A673 (cell line): ENCODE measurements around the gene VPS13C. TPM values are rescaled to one million over a fixed set of nuclear protein-coding genes. Genes with fewer than 3 reads are reported as not detected.

Source experiments
- BruUV-seq: library from RNA; stranded (reverse); fragments of 400-500 nt; replicated peaks from 2 replicates; lab custom pipeline; 2021; lab: Mats Ljungman, UMichigan
- CTCF ChIA-PET: fragments of 300-600 bp; sonication (Branson Sonifier 250); formaldehyde crosslinking; loops from one replicate; lab custom pipeline; 2022; ENCODE audit warnings: antibody characterized with exemption; lab: Charles Lee
- POLR2A ChIA-PET: fragments of 300-600 bp; sonication (Branson Sonifier 250); formaldehyde crosslinking; loops from one replicate; lab custom pipeline; 2022; ENCODE audit warnings: antibody characterized with exemption; ENCODE audit not compliant: low non-redundant PET; lab: Charles Lee
- DNase-seq: peaks from one replicate; pipeline ENCODE4 v3.0.0-alpha.2; 2015; ENCODE audit warnings: low spot score
- H3K27ac ChIP-seq: fragments of 200-600 bp; sonication (generic); 2 replicates; pipeline ENCODE4 v1.5.1; 2016; ENCODE audit warnings: mixed run types, low read depth, mild to moderate bottlenecking, mixed read lengths, antibody characterized with exemption, low read length; ENCODE audit not compliant: poor library complexity, severe bottlenecking
- H3K27me3 ChIP-seq: fragments of 200-600 bp; sonication (generic); replicated peaks from 2 replicates; pipeline ENCODE4 v1.6.1; 2017; ENCODE audit warnings: mixed run types, low read depth, mild to moderate bottlenecking, mixed read lengths, antibody characterized with exemption, low read length; ENCODE audit not compliant: insufficient read depth, poor library complexity
- H3K36me3 ChIP-seq: fragments of 200-600 bp; sonication (generic); 2 replicates; pipeline ENCODE4 v1.6.1; 2016; ENCODE audit warnings: mixed run types, mild to moderate bottlenecking, mixed read lengths, antibody characterized with exemption, low read length; ENCODE audit not compliant: insufficient read depth, poor library complexity, severe bottlenecking
- H3K4me1 ChIP-seq: fragments of 200-600 bp; sonication (generic); 2 replicates; pipeline ENCODE4 v1.6.1; 2017; ENCODE audit warnings: mixed run types, mild to moderate bottlenecking, mixed read lengths, antibody characterized with exemption, low read length; ENCODE audit not compliant: insufficient read depth, poor library complexity, severe bottlenecking
- H3K4me3 ChIP-seq: fragments of 200-600 bp; sonication (generic); 2 replicates; pipeline ENCODE4 v1.5.1; 2016; ENCODE audit warnings: low read depth, mixed run types, mild to moderate bottlenecking, mixed read lengths, low read length; ENCODE audit not compliant: poor library complexity, severe bottlenecking
- H3K9me3 ChIP-seq: fragments of 200-600 bp; sonication (generic); 2 replicates; pipeline ENCODE4 v1.6.1; 2016; ENCODE audit warnings: mixed run types, low read depth, mild to moderate bottlenecking, mixed read lengths, antibody characterized with exemption, low read length; ENCODE audit not compliant: poor library complexity, severe bottlenecking
- EZH2 ChIP-seq: fragments of 200-600 bp; sonication (generic); IDR thresholded peaks from 2 replicates; pipeline ENCODE4 v1.6.1; 2017; ENCODE audit warnings: borderline replicate concordance, low read depth, mild to moderate bottlenecking, mixed read lengths, antibody characterized with exemption, low read length; ENCODE audit not compliant: poor library complexity, severe bottlenecking
- intact Hi-C: fragments of 100-400 bp; cut with micrococcal nuclease; formaldehyde crosslinking; loops from one replicate; pipeline ENCODE4 v1.10.0; 2022; ENCODE audit not compliant: unreplicated experiment
- total RNA-seq: library from RNA; stranded (reverse); gene quantifications from 2 replicates; pipeline ENCODE4 v1.2.3, GENCODE V29; 2021
- TF ChIP-seq, protein P1 (sequence below): fragments of 300-800, 200-600 bp; sonication (generic); conservative IDR thresholded peaks from 2 replicates; pipeline ENCODE4 v1.5.1; 2017; ENCODE audit warnings: low read depth, mild to moderate bottlenecking, antibody characterized with exemption, low read length, moderate library complexity, mixed read lengths

The VPS13C gene
- total RNA-seq, 1 experiment from 2014 or later, result 31.0 TPM

GRCh38 chr15:62105266-62105665 is 45.0 kb upstream of the VPS13C start:
- ChIA-PET CTCF (interaction anchor here (0.7 kb wide), 1 partner anchor 208 kb away, joined by 3 read pairs; no protein-coding TSS in a partner anchor), POLR2A (no interaction called here)
- no peak for DNase-seq
- no TSS peak for BruUV-seq
- intact Hi-C loops, result no loop called here
- no peaks in the 10 kb centered on the region for H3K9me3 ChIP-seq
- H3K27me3 ChIP-seq, result no peaks in the 10 kb centered on the region
- H3K4me1 ChIP-seq, result peaks cover 1% of the 10 kb centered on the region
- H3K27ac ChIP-seq, result no peak overlapping the region
- no peaks in the 10 kb centered on the region for H3K36me3 ChIP-seq
- H3K4me3 ChIP-seq, result no peak overlapping the region
- TF ChIP-seq EZH2, result no peak
- TF ChIP-seq, protein P1, sequence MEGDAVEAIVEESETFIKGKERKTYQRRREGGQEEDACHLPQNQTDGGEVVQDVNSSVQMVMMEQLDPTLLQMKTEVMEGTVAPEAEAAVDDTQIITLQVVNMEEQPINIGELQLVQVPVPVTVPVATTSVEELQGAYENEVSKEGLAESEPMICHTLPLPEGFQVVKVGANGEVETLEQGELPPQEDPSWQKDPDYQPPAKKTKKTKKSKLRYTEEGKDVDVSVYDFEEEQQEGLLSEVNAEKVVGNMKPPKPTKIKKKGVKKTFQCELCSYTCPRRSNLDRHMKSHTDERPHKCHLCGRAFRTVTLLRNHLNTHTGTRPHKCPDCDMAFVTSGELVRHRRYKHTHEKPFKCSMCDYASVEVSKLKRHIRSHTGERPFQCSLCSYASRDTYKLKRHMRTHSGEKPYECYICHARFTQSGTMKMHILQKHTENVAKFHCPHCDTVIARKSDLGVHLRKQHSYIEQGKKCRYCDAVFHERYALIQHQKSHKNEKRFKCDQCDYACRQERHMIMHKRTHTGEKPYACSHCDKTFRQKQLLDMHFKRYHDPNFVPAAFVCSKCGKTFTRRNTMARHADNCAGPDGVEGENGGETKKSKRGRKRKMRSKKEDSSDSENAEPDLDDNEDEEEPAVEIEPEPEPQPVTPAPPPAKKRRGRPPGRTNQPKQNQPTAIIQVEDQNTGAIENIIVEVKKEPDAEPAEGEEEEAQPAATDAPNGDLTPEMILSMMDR, result no peak

DNA sequence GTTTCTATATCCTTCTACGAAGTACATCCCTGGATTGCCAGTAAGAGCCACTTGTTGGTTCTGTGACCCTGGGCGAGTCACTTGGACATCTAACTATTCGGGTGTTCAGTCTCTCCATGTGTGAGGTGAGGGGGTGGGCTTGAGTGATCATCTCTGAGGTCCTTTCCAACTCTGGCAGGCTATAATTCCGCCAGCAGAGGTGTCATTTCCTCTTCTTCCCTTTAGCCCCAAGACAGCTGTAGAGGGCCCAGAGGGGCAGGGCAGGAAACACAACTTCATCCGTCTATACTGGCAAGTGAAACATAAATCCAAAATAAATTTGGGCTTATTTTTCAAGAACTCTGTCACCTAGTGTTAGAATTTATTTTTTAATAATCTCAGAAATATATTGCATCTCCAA is 44.6 kb upstream of the VPS13C start:
- Histone ChIP-seq H3K4me3 (no peak overlapping the region), H3K4me1 (no peaks in the 10 kb centered on the region), H3K9me3 (no peaks in the 10 kb centered on the region), H3K27ac (no peak overlapping the region), H3K27me3 (no peaks in the 10 kb centered on the region), H3K36me3 (no peaks in the 10 kb centered on the region)
- TF ChIP-seq EZH2, result no peak
- TF ChIP-seq, protein P1, result no peak
- ChIA-PET POLR2A (no interaction called here), CTCF (interaction anchor here (0.6 to 0.7 kb wide), 2 partner anchors 9 to 209 kb away, joined by 3 to 5 read pairs; no protein-coding TSS in a partner anchor)
- no TSS peak for BruUV-seq
- DNase-seq, result no peak
- intact Hi-C loops, result no loop called here

GRCh38 chr15:62104401-62104800 is 44.2 kb upstream of the VPS13C start:
- intact Hi-C loops, result no loop called here
- Histone ChIP-seq H3K9me3 (no peaks in the 10 kb centered on the region), H3K36me3 (no peaks in the 10 kb centered on the region), H3K27ac (no peak overlapping the region), H3K4me3 (no peak overlapping the region), H3K4me1 (no peaks in the 10 kb centered on the region), H3K27me3 (no peaks in the 10 kb centered on the region)
- ChIA-PET POLR2A (no interaction called here), CTCF (interaction anchor here (0.6 kb wide), 1 partner anchor 8 kb away, joined by 5 read pairs; no protein-coding TSS in a partner anchor)
- no TSS peak for BruUV-seq
- TF ChIP-seq, protein P1, result no peak
- no peak for TF ChIP-seq EZH2
- DNase-seq, result no peak
